ENCODE measurements around the gene RAB30.

The RAB30 gene

DNA sequence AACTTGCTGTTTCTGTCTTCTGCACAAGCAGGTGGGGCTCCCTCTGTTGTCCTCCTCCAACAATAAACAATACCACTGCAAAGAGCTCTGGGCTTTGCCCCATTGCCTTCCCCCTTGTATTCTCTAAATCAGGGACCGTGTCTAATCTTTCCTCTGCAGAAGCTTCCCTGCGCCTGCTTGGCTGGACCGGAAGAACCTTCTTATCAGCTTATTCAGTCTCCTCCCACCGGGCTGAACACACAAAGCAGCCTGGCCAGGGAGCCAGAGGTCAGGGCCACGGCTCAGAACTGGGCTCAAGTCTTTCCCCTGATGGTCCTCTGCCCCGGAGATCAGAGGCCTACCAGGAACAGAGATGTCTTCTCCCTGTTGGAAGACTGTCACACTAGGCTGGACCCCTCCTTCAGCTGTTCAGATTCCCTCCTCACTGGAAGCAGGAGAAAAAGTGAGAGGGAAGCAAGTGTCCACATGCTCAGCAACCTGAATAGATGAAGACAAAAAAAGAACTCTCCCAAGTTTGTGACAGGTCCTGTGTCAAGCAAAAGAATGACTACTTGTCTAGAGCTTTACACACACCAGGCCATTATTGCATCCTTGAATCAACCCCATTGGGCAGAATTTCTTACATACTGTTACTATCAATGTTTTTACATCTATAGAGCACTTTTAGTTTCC lies 63.7 kb downstream of the RAB30 start:
- DNase-seq: no peak

DNA sequence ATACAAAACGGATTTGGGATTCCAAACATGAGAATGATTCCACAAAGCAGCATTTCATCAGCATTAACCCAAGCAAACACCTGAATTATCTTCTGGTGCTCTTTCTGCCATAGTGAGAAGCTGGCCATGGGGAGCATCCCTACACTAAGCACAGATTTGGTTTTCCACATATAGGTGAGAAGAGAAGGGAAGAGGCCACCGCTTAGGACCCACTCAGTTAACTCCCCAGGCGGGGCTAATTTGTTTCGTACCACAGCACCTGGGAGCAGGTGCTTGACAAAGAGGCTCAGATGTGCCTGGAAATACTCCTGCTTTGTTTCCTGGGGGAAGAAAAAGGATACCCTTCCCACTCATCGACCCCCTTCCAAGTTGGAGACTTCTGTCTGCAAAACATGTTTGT lies 64.2 kb downstream of the RAB30 start:
- no peak for DNase-seq

DNA sequence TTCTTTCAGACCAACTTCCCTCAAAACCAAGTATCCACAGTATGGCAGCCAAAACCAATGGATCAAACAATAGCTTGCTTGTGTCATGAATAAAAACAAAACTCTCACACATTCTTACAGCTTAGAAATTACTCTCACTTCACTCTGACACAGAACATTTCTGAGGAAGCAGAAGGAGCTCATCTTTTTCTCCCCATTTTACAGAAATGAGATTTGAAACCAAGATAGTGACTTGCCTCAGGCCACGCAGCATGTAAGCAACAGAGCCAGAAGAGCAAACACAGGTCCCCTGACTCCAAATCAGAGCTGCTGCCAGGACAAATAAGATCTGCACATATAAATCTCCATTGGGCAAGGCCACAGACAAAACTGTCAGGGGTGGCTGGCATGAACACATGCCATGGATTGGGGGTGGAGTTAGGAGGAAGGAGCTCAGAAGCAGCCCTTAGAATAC lies 64.8 kb downstream of the RAB30 start:
- DNase-seq: no peak

GRCh38 chr11:83004746-83005556 lies 66.7 kb downstream of the RAB30 start:
- DNase-seq: no peak

DNA sequence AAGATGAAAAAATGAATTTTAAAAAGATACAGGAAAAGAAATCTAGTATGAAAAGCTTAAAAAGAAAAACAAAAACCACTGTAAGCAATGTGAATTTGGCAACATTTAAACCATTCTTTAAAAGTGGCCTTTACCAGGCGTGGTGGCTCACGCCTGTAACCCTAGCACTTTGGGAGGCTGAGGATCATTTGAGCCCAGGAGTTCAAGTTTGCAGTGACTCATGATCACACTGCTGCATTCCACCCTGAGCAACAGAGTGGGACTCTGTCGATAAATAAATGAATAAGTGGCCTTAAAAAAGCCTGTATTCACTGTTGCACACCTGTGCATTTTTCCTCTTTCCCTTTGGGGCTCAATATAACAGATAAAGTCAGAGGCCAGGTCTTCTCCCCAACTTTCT lies 69.2 kb downstream of the RAB30 start:
- no peak for DNase-seq

GRCh38 chr11:83002053-83002452 lies 69.6 kb downstream of the RAB30 start:
- DNase-seq: peak; percentile 18

GRCh38 chr11:83000381-83000780 lies 71.3 kb downstream of the RAB30 start:
- DNase-seq: no peak

DNA sequence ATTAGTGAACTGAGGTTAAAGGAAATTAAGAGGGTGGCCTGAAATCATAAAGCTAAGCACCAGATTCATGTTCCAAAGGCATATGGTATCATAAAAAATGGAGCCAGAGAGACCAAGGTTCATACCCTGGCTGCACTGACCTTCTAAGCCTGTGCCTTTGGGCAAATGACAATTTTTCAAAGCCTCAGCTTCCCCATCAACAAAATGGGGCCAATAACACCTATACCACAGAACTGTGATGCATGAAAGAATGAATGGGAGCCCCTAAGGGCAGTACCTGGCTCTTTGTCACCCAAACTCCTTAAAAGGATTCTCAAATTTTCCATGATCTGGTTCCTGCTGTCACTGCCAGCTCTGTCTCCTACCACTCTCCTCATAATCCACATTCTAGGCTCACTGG lies 72.5 kb downstream of the RAB30 start:
- no peak for DNase-seq

DNA sequence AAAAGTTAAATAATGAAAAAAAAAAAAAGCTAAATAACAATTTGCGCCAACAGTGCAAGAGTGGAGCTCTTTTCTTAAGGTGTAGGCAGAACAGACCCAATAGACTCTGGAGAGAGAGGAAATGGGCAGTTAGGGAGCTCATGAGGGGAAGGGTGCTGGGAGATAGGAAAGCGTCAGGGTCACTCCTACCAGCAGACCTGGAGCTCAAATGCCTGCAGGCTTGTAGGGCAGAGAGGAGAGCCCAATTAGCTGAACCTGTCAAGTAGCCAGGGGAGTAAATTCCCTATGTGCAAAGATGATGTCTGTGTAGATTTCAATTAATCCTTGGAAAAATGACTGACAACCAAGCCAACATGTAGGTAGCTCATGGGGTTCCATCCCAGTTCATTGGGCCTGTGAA lies 73.0 kb downstream of the RAB30 start:
- DNase-seq: no peak

DNA sequence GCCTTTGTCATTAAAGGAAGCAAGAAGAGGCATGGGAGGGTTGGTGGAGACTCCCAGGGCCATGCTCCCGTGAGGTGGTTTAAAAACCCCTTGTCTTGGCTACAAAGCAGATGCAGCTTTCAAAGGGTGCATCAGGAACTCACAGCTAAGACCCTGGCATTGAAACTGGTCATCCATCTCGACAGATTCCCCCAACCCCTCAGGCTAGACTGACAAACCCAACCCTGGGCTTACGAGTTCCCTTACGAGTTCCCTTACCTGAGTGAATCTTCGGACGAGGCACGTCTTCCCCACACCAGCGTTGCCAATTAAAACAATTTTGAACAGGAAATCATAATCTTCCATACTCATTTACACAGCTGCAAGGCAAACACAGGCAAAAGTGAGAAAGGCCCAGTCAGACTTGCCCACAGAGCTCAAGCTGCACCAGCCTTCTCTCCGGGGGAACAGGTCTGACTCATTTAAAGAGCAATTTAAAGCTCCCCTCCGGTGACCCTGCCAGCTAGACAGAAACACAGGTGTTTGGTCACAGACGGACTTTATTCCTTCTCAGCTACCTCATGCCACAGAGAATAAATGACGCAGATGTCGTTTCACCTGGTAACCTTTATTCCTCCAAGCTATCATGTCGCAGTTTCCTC lies 74.6 kb downstream of the RAB30 start:
- no peak for DNase-seq

- peak; percentile 5 for DNase-seq
These were observed 75.8 kb downstream of the RAB30 start for GRCh38 chr11:82995754-82996398.

DNA sequence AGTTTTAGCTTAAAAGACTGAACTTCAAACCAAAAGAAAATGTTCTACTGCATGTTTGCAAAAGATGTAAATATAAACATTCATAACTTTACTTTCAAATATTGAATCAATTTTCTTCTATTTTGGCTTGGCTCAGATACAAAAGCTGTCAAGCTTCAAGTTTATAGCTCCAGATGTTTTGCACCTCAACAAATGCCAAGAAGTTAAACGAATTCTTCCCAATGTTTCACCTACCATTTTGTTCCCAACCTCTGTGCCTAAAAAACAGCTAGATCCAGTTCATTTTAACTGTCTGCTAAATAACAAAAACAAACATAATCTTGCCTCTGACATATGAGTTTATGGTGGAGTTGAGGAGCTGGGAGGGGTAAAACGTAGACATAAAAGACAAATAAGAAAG lies 76.5 kb downstream of the RAB30 start:
- DNase-seq: no peak

DNA sequence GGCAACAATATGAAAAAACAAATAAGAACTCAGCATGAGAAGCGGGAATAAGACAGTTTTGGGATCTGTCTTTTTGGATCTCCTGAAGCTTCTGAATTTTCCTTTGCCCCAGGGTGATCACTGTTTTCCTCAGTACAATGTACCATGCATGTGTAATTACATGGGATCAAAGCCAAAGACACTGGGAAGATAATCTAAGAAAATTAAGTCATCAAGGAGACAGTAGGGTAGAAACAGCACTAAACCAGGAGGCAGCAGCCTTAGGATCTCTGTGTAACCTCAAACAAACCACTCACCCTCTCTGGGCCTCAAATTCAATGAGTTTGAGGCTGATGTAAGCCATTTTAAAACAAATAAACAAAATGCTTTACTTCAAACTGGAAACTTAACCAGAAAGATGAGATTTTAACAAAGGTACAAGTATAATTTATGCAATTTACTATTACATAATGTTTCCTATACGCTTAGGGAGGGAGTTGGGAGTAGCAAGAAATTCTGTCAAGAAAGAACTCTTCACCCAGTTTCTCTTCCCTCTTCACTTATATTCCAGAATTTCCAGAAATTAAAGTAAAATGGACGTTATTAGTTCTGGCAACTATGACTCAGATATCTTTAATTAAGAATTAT lies 77.0 kb downstream of the RAB30 start:
- no peak for DNase-seq

DNA sequence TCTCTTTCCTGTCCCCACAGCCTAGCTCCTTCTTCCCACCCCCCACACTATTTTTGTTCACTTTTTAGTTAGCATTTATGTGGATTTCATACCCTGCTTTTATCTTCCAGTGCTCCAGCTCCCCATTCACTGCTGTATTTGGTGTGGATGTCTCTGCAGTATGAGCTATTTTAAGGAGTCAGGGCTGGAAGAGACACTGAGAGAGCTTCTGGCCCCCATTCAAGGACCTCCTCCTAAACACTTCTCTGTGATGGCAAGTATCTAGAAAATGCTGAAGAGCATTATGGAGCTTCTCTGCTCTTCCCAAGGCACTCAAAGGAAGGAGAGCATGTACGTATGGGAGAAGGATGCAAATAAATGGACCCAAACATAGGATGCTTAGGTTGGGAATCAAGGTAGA lies 79.5 kb downstream of the RAB30 start:
- DNase-seq: no peak

DNA sequence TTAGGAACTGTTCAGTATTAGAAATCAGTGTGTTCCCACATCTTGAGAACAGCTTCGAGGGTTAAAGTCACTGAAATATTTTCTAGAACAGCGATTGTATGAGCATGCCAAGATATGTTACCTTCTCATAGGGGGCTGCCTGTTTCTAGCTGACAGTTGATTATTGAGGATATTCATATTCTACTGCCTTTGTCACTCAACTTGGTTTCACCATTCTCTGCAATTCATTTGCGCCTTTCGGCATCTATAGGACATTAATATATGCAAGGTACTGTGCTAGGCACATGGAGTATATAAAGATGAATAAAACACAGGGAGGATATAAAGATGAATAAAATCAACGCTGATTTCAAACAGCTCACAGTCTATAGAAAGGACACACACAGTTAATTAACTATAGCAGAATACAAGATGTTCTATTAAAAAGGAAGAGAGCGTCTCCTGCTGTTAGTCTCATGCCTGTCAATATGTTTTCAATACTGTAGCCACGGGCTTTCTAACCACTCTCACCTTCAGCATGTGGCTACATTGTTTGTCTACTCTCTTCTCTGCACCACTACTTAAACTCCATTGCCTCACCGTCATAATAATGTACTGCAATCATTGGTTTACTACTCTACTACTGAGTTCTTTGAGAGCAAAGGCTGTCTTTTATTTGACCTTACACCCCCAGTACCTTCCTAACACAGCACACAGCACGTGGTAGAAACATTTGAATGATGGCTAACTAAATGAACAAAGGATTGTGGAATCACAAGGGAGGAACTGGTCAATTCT lies 81.9 kb downstream of the RAB30 start:
- DNase-seq: peak; percentile 26

DNA sequence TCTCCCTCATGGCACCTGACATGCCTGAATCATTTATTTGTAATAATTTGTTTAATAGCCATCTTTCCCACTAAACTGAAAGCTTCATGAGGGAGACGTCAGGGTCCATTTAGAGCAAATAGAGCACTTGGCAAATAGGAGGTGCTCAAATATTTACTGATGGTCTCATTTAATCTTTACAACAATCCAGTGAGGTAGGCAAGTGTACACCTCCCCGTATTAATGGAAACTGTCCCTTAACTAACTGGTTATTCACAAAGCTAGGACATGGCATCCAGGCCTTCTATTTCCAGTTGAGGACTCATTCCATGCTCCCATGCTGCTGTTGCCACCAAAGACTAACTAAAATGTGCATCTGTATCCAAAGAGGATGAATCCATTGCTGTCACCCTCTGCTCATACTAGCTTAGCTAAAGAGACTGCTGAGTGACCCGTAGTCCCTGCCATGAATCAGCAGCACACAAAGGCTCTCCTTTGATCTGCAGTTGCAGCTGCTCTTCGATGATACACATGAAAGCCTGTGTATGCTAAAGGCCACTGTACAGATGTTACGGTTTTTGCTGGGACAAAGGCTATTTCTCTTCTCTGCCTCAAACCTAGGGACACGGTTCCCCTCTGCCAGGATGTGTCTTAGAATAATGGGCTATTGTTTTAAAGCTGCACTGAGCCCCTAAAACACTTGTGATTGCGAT lies 82.6 kb downstream of the RAB30 start:
- DNase-seq: no peak

DNA sequence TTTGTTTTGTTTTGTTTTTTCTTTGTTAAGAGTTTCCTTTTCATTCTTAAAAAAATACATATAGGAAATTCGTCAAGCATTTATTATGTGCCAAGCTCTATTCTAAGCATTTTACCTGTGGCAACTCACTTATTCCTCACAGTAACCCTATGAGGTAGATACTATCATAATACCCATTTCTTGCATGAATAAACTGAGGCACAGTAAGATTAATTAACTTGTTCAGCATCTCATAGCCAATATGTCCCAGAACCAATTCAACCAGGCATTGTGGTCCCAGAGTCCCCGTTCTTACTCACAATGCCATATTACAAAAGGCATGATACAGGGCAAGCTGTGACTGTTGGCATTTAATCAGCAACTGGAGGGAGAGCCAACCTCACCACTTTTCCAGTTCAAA lies 83.7 kb downstream of the RAB30 start:
- no peak for DNase-seq

DNA sequence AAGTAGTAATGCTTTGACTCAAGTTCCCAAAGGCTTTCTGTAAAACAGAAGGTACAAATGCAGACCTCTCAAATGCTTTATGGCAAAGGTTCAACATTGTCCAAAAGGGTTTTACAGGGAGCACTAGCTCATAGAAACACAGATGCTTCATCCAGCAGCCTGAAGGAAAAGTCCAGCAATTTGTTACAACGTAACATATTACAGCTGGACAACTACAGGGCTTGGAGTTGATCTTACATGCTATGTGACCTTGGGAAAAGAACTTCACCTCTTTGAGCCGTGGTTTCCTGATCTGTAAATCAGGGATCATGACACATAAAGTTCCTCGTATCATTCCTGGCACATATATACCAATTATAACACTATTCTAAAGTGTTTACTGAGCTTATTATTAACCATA lies 85.3 kb downstream of the RAB30 start:
- no peak for DNase-seq

DNA sequence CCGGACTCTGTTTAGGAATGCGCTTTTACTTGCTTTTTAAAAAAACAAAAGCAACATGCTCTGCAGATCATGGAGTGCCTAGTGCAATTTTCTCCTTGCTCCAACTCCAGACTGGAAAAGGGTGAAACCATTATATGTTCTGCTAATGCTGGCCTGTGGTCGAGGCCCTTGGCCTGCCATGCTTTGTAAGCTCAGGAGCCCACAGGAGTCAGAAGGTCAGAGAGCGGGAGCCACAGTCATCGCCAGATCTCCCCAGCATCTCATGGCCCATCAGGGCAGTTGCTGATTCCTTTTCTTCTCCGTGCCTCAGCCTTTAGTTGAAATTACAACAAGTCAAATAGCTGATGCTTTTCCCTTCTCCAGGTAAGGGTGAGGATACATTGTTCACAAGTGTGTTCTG lies 89.8 kb downstream of the RAB30 start:
- DNase-seq: no peak

DNA sequence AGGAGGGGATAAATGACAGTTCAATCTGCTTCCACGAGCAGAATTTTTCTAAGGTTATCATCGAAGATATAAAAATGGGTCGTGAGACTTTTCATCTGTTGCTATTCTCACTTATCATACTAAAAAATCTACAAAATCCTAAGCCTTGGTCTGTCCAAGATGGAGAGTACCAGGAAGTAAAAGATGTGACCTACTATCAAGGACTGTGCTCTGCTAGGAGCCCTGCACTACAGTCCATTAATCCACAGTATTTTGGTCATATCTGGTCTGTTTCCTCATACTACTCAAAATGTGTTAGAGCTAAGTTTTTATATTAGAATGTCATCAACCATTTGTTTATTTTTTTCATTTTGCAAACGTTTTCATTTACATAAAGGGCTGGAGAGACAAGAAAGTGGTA lies 90.8 kb downstream of the RAB30 start:
- DNase-seq: no peak

GRCh38 chr11:82980292-82980691 lies 91.4 kb downstream of the RAB30 start:
- no peak for DNase-seq

GRCh38 chr11:82979824-82980223 lies 91.9 kb downstream of the RAB30 start:
- no peak for DNase-seq

Measured in CD4-positive, alpha-beta T cell treated with Interleukin-12 subunit alpha and Interleukin-12 subunit beta, for 1 hour (primary cell).